A673 (cell line): ENCODE results near the gene ALOX12B.

Experiments
- CTCF ChIP-seq: fragments of 300-800, 200-600 bp; sonication (generic); conservative IDR thresholded peaks from 2 replicates; pipeline ENCODE4 v1.5.1; 2017; ENCODE audit warnings: low read depth, mild to moderate bottlenecking, antibody characterized with exemption, low read length, moderate library complexity, mixed read lengths
- EZH2 ChIP-seq: fragments of 200-600 bp; sonication (generic); IDR thresholded peaks from 2 replicates; pipeline ENCODE4 v1.6.1; 2017; ENCODE audit warnings: borderline replicate concordance, low read depth, mild to moderate bottlenecking, mixed read lengths, antibody characterized with exemption, low read length; ENCODE audit not compliant: poor library complexity, severe bottlenecking

GRCh38 chr17:8081876-8082275, 5.6 kb downstream of the ALOX12B start:
- TF ChIP-seq CTCF, result no peak
- TF ChIP-seq EZH2, result no peak
